SK-N-SH (cell line): Measurements from ENCODE around the gene ADAMTS14. TPM values are rescaled to one million over a fixed set of nuclear protein-coding genes. Genes with fewer than 3 reads are reported as not detected.

Source experiments
- CTCF ChIA-PET: fragments of 300-600, 350-600 bp; formaldehyde crosslinking; extraction: SDS; loops from one replicate; lab custom pipeline; 2021; lab: Yijun Ruan, JAX
- POLR2A ChIA-PET: fragments of 350-600 bp; sonication (Branson Sonifier 250); formaldehyde crosslinking; extraction: SDS; loops from one replicate; lab custom pipeline; 2020; ENCODE audit warnings: antibody characterized with exemption, inconsistent platforms; lab: Yijun Ruan, JAX
- DNase-seq: peaks from one replicate; pipeline ENCODE4 v3.0.0; 2012
- H2AFZ ChIP-seq: fragments of 200-600 bp; sonication (generic); 2 replicates; pipeline ENCODE4 v1.8.1; 2016; ENCODE audit warnings: antibody characterized with exemption, mild to moderate bottlenecking, low read depth
- H3F3A ChIP-seq: fragments of 200-600 bp; sonication (generic); replicated peaks from 2 replicates; pipeline ENCODE3; 2016; ENCODE audit warnings: antibody characterized with exemption, mild to moderate bottlenecking; ENCODE audit not compliant: insufficient read depth
- H3K27ac ChIP-seq, 2 experiments: fragments of 200-500 bp in 1 of 2; fragments of 200-600 bp in 1 of 2; sonication (Bioruptor generic) in 1 of 2; sonication (generic), shearing (Covaris generic) in 1 of 2; 2 replicates each; pipeline versions ENCODE4 v1.5.1 to v1.6.1; 2014 to 2016; ENCODE audit warnings: low read depth in 2 of 2, inconsistent platforms in 1 of 2, low read length in 1 of 2, mild to moderate bottlenecking in 1 of 2, mixed read lengths in 1 of 2
- H3K27me3 ChIP-seq: fragments of 200-600 bp; sonication (generic), shearing (Covaris generic); 2 replicates; pipeline ENCODE4 v1.6.1; 2016; ENCODE audit warnings: mixed run types; ENCODE audit not compliant: insufficient read depth
- H3K36me3 ChIP-seq, 2 experiments: fragments of 200-500 bp in 1 of 2; fragments of 200-600 bp in 1 of 2; sonication (Bioruptor generic) in 1 of 2; sonication (generic) in 1 of 2; replicated peaks in 1 of 2; 2 replicates each; pipeline versions ENCODE3 to v1.5.1; 2014 to 2016; ENCODE audit warnings: low read length in 1 of 2, mild to moderate bottlenecking in 1 of 2; ENCODE audit not compliant: insufficient read depth in 2 of 2, control insufficient read depth in 1 of 2
- H3K4me1 ChIP-seq, 2 experiments: fragments of 200-500 bp in 1 of 2; fragments of 200-600 bp in 1 of 2; sonication (Bioruptor generic) in 1 of 2; sonication (generic), shearing (Covaris generic) in 1 of 2; 2 replicates each; pipeline versions ENCODE4 v1.5.1 to v1.6.1; 2014 to 2016; ENCODE audit warnings: low read depth in 1 of 2, low read length in 1 of 2, mixed run types in 1 of 2; ENCODE audit not compliant: insufficient read depth in 2 of 2, control insufficient read depth in 1 of 2
- H3K4me2 ChIP-seq: fragments of 200-600 bp; sonication (generic), shearing (Covaris generic); 2 replicates; pipeline ENCODE4 v1.6.1; 2017; ENCODE audit warnings: mixed run types
- H3K4me3 ChIP-seq, 2 experiments: fragments of 200-500 bp in 1 of 2; fragments of 200-600 bp in 1 of 2; sonication (Bioruptor generic) in 1 of 2; sonication (generic), shearing (Covaris generic) in 1 of 2; 2 replicates each; pipeline versions ENCODE4 v1.5.1 to v1.8.1; 2014 to 2016; ENCODE audit warnings: low read depth in 2 of 2, inconsistent platforms in 1 of 2, low read length in 1 of 2, mild to moderate bottlenecking in 1 of 2, mixed read lengths in 1 of 2, moderate library complexity in 1 of 2
- H3K79me2 ChIP-seq: fragments of 200-600 bp; sonication (generic); 2 replicates; pipeline ENCODE4 v1.8.1; 2017; ENCODE audit warnings: mild to moderate bottlenecking; ENCODE audit not compliant: insufficient read depth
- H3K9ac ChIP-seq: fragments of 200-600 bp; sonication (generic); 2 replicates; pipeline ENCODE4 v1.6.1; 2017; ENCODE audit warnings: mixed run types
- H3K9me2 ChIP-seq: fragments of 200-600 bp; sonication (generic); 2 replicates; pipeline ENCODE4 v1.6.1; 2017; ENCODE audit warnings: mixed run types
- H3K9me3 ChIP-seq: fragments of 200-600 bp; sonication (generic); 2 replicates; pipeline ENCODE4 v1.6.1; 2017; ENCODE audit warnings: mixed run types, mild to moderate bottlenecking, moderate library complexity
- H4K20me1 ChIP-seq: fragments of 200-600 bp; sonication (generic); 2 replicates; pipeline ENCODE4 v1.6.1; 2017; ENCODE audit warnings: mild to moderate bottlenecking, mixed run types; ENCODE audit not compliant: insufficient read depth
- CHD2 ChIP-seq: fragments of 150-350 bp; IDR thresholded peaks from 2 replicates; pipeline ENCODE4 v1.6.1; 2018; ENCODE audit warnings: low read length; ENCODE audit not compliant: partially characterized antibody
- FOSL2 ChIP-seq: IDR thresholded peaks from 2 replicates; pipeline ENCODE4 v1.4.0; 2012; ENCODE audit warnings: low read depth, mild to moderate bottlenecking, moderate library complexity, borderline replicate concordance
- FOXJ3 ChIP-seq: sonication (generic); formaldehyde crosslinking; IDR thresholded peaks from 2 replicates; pipeline ENCODE4 v1.5.1; 2020; ENCODE audit warnings: mild to moderate bottlenecking, missing genetic modification reagents
- GABPA ChIP-seq: IDR thresholded peaks from 2 replicates; pipeline ENCODE4 v1.4.0; 2012; ENCODE audit warnings: low read depth, mild to moderate bottlenecking
- GATA2 ChIP-seq: sonication (generic); formaldehyde crosslinking; IDR thresholded peaks from 2 replicates; pipeline ENCODE4 v1.5.0; 2020; ENCODE audit warnings: mild to moderate bottlenecking, missing genetic modification reagents
- JUND ChIP-seq: IDR thresholded peaks from 2 replicates; pipeline ENCODE4 v1.4.0; 2012
- MXI1 ChIP-seq: IDR thresholded peaks from 2 replicates; pipeline ENCODE4 v1.6.1; 2012; ENCODE audit warnings: mild to moderate bottlenecking, low read depth, low read length, improper control_type of control experiment
- NFIC ChIP-seq: IDR thresholded peaks from 2 replicates; pipeline ENCODE4 v1.4.0; 2012; ENCODE audit warnings: borderline replicate concordance
- RXRA ChIP-seq: IDR thresholded peaks from 2 replicates; pipeline ENCODE4 v1.4.0; 2012; ENCODE audit warnings: low read depth, mild to moderate bottlenecking, borderline replicate concordance
- SIN3A ChIP-seq: IDR thresholded peaks from 2 replicates; pipeline ENCODE4 v1.6.1; 2012; ENCODE audit warnings: low read depth, mild to moderate bottlenecking, low read length, moderate library complexity, borderline replicate concordance
- SMC3 ChIP-seq: IDR thresholded peaks from 2 replicates; pipeline ENCODE4 v1.6.1; 2012; ENCODE audit warnings: low read depth, low read length, improper control_type of control experiment
- YY1 ChIP-seq: IDR thresholded peaks from 2 replicates; pipeline ENCODE4 v1.4.0; 2012; ENCODE audit warnings: low read depth, mild to moderate bottlenecking
- WGBS: methylation state at CpG from one replicate; pipeline ENCODE4 v1.1.6; 2017; ENCODE audit warnings: low lambda C conversion rate; 5-methylcytosine and 5-hydroxymethylcytosine counted together
- polyA plus RNA-seq, 3 experiments: library from polyadenylated mRNA; depleted of rRNA; stranded (reverse); fragments of >200 nt; gene quantifications; 2 replicates each; pipeline ENCODE4 v1.2.3, GENCODE V29; 2012
- TF ChIP-seq, protein P1 (sequence below): fragments of 150-350 bp; IDR thresholded peaks from 2 replicates; pipeline ENCODE4 v1.6.1; 2016; ENCODE audit warnings: mild to moderate bottlenecking, low read depth, low read length
- TF ChIP-seq, protein P2 (sequence below): fragments of 200-600 bp; sonication (generic); IDR thresholded peaks from 2 replicates; pipeline ENCODE4 v1.6.1; 2017; ENCODE audit warnings: antibody characterized with exemption, mild to moderate bottlenecking, moderate library complexity
- TF ChIP-seq, protein P3 (sequence below): IDR thresholded peaks from 2 replicates; pipeline ENCODE4 v1.4.0; 2012; ENCODE audit warnings: low read depth, borderline replicate concordance
- TF ChIP-seq, protein P4 (sequence below): IDR thresholded peaks from 2 replicates; pipeline ENCODE4 v1.6.1; 2012; ENCODE audit warnings: mild to moderate bottlenecking, low read depth, low read length, moderate library complexity
- TF ChIP-seq, protein P5 (sequence below): fragments of 150-350 bp; IDR thresholded peaks from 2 replicates; pipeline ENCODE4 v1.6.1; 2017; ENCODE audit warnings: antibody characterized with exemption, low read length, low read depth, borderline replicate concordance

The ADAMTS14 gene
- polyA plus RNA-seq, 1 of the 3 experiments (the other 2 are of a cell fraction): 1.1 TPM

DNA sequence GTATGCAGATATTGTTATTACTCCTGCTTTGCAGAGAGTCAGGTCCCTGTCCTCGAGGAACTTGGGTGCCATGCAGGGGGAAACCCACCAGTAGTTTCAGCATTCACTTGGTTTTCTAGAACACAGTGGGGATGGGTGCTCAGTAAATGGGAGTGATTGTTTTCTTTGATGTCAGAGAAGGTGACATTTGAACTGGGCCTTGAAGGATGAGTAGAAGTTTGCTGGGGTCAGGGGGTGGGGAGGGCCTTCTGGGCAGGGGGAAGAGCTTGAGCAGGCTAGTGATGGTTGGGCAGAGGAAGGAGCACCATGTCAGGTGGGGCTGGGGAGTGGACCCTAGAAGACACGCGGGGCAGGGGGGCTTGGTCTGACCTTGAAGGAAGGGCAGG lies 5.9 kb downstream of the ADAMTS14 start (continued):
- TF ChIP-seq, protein P1, sequence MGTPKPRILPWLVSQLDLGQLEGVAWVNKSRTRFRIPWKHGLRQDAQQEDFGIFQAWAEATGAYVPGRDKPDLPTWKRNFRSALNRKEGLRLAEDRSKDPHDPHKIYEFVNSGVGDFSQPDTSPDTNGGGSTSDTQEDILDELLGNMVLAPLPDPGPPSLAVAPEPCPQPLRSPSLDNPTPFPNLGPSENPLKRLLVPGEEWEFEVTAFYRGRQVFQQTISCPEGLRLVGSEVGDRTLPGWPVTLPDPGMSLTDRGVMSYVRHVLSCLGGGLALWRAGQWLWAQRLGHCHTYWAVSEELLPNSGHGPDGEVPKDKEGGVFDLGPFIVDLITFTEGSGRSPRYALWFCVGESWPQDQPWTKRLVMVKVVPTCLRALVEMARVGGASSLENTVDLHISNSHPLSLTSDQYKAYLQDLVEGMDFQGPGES: no peak
- no peak for TF ChIP-seq RXRA
- TF ChIP-seq MXI1: no peak
- TF ChIP-seq, protein P2, sequence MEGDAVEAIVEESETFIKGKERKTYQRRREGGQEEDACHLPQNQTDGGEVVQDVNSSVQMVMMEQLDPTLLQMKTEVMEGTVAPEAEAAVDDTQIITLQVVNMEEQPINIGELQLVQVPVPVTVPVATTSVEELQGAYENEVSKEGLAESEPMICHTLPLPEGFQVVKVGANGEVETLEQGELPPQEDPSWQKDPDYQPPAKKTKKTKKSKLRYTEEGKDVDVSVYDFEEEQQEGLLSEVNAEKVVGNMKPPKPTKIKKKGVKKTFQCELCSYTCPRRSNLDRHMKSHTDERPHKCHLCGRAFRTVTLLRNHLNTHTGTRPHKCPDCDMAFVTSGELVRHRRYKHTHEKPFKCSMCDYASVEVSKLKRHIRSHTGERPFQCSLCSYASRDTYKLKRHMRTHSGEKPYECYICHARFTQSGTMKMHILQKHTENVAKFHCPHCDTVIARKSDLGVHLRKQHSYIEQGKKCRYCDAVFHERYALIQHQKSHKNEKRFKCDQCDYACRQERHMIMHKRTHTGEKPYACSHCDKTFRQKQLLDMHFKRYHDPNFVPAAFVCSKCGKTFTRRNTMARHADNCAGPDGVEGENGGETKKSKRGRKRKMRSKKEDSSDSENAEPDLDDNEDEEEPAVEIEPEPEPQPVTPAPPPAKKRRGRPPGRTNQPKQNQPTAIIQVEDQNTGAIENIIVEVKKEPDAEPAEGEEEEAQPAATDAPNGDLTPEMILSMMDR: no peak

DNA sequence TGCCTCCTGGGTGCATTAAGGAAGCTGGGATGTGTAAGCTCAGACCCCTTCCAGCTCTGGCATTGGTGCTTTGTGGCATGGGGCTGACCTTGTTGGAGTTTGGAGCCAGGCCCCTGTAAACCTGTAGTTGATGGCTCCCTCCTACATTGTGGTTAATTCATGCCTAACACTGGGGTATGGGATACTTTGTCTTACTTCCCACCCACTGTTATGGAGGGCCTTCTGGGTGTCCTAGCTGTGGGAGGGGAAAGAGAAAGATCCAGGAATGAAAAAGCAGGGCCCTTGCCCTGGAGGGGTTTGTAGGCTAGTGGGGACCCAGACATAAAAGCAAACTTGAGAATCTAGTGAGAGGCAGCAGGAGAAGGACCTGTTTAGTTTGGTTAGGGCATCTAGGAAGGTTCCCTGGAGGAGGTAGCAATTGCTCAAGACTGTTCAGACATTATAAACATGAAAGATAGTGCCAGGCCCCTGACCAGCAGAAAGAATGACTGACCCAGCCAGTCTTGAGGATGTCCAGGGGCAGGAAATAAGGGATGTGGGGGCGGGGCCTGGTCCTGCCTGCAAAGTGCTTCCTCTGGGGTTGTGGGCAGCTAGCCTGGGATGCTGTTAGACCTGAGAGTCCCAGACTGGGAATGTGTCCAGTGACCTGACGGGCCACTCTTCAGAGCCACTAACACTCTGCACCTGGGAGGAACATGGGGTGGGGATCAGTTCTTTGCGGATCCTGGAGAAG lies 6.6 kb downstream of the ADAMTS14 start:
- no peaks in the 10 kb centered on the region for H3K9me3 ChIP-seq
- H3K4me3 ChIP-seq: no peak overlapping the region
- no peaks in the 10 kb centered on the region for H3K36me3 ChIP-seq
- H2AFZ ChIP-seq: no peak overlapping the region
- DNase-seq: peak; percentile 66
- H3F3A ChIP-seq: no peaks in the 10 kb centered on the region
- no peaks in the 10 kb centered on the region for H3K27me3 ChIP-seq
- ChIA-PET CTCF (interaction anchor here (1.5 kb wide), 1 partner anchor 129 kb away, joined by 4 read pairs; no protein-coding TSS in a partner anchor), POLR2A (interaction anchor here (1.6 to 1.7 kb wide), 2 partner anchors 15 to 117 kb away, joined by 7 to 11 read pairs; no protein-coding TSS in a partner anchor)
- no peaks in the 10 kb centered on the region for H4K20me1 ChIP-seq
- peak overlapping the region; percentile 52; the same call in 1 of the 2 replicates for H3K4me2 ChIP-seq
- no peaks in the 10 kb centered on the region for H3K9me2 ChIP-seq
- H3K79me2 ChIP-seq: no peaks in the 10 kb centered on the region
- peak overlapping the region in 1 of 2 experiments; percentile 88; a peak in 2 of 4 replicates for H3K27ac ChIP-seq
- H3K4me1 ChIP-seq: peaks cover 10 to 78% of the 10 kb centered on the region in 2 experiments; a peak in 3 of 4 replicates
- no peak overlapping the region for H3K9ac ChIP-seq
- 71% methylated on average over 2 of the region's 3 CpGs for WGBS
- TF ChIP-seq CHD2 (no peak), RXRA (no peak), YY1 (no peak), FOXJ3 (CRISPR knock-in tag) (no peak), JUND (no peak), NFIC (no peak), GABPA (no peak), SIN3A (no peak), SMC3 (no peak), FOSL2 (no peak), GATA2 (CRISPR knock-in tag) (no peak), MXI1 (no peak)
- TF ChIP-seq, protein P1: no peak
- TF ChIP-seq, protein P3, sequence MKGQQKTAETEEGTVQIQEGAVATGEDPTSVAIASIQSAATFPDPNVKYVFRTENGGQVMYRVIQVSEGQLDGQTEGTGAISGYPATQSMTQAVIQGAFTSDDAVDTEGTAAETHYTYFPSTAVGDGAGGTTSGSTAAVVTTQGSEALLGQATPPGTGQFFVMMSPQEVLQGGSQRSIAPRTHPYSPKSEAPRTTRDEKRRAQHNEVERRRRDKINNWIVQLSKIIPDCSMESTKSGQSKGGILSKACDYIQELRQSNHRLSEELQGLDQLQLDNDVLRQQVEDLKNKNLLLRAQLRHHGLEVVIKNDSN: no peak
- TF ChIP-seq, protein P4, sequence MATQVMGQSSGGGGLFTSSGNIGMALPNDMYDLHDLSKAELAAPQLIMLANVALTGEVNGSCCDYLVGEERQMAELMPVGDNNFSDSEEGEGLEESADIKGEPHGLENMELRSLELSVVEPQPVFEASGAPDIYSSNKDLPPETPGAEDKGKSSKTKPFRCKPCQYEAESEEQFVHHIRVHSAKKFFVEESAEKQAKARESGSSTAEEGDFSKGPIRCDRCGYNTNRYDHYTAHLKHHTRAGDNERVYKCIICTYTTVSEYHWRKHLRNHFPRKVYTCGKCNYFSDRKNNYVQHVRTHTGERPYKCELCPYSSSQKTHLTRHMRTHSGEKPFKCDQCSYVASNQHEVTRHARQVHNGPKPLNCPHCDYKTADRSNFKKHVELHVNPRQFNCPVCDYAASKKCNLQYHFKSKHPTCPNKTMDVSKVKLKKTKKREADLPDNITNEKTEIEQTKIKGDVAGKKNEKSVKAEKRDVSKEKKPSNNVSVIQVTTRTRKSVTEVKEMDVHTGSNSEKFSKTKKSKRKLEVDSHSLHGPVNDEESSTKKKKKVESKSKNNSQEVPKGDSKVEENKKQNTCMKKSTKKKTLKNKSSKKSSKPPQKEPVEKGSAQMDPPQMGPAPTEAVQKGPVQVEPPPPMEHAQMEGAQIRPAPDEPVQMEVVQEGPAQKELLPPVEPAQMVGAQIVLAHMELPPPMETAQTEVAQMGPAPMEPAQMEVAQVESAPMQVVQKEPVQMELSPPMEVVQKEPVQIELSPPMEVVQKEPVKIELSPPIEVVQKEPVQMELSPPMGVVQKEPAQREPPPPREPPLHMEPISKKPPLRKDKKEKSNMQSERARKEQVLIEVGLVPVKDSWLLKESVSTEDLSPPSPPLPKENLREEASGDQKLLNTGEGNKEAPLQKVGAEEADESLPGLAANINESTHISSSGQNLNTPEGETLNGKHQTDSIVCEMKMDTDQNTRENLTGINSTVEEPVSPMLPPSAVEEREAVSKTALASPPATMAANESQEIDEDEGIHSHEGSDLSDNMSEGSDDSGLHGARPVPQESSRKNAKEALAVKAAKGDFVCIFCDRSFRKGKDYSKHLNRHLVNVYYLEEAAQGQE: no peak
- TF ChIP-seq, protein P5, sequence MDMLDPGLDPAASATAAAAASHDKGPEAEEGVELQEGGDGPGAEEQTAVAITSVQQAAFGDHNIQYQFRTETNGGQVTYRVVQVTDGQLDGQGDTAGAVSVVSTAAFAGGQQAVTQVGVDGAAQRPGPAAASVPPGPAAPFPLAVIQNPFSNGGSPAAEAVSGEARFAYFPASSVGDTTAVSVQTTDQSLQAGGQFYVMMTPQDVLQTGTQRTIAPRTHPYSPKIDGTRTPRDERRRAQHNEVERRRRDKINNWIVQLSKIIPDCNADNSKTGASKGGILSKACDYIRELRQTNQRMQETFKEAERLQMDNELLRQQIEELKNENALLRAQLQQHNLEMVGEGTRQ: no peak
